Endothelial cell of umbilical vein (primary cell): ENCODE data around the gene SLC37A1. TPM values are rescaled to one million over a fixed set of nuclear protein-coding genes. Genes with fewer than 3 reads are reported as not detected.

ENCODE experiments used
- BruUV-seq: library from RNA; stranded (reverse); fragments of 400-500 nt; replicated peaks from 2 replicates; lab custom pipeline; 2021; lab: Mats Ljungman, UMichigan
- CTCF ChIA-PET: fragments of 300-600, 350-600 bp; sonication (Branson Sonifier 250); formaldehyde crosslinking; loops from one replicate; lab custom pipeline; 2021; ENCODE audit warnings: antibody characterized with exemption, inconsistent platforms; lab: Charles Lee
- POLR2A ChIA-PET: fragments of 300-600, 350-600 bp; sonication (Branson Sonifier 250); formaldehyde crosslinking; loops from one replicate; lab custom pipeline; 2021; ENCODE audit warnings: antibody characterized with exemption, inconsistent platforms; lab: Charles Lee
- DNase-seq: peaks from one replicate; pipeline ENCODE4 v3.0.0-alpha.2; 2011; ENCODE audit warnings: low read depth, low spot score
- FAIRE-seq: peaks from 2 replicates; lab custom pipeline; 2011; peaks lifted over from hg19 to GRCh38; lab: Jason Lieb, UNC
- H2AFZ ChIP-seq: 2 replicates; pipeline ENCODE4 v1.6.0; 2012; ENCODE audit warnings: low read depth, low read length, control low read depth, inconsistent platforms
- H3K27ac ChIP-seq: 2 replicates; pipeline ENCODE4 v1.5.1; 2011; ENCODE audit warnings: low read depth, mild to moderate bottlenecking, control low read depth, low read length, moderate library complexity; ENCODE audit not compliant: insufficient read depth
- H3K27me3 ChIP-seq, 2 experiments: 2 replicates each; pipeline versions ENCODE4 v1.6.0 to v1.6.1; 2011; ENCODE audit warnings: low read length in 2 of 2, mixed read lengths in 1 of 2; ENCODE audit not compliant: control insufficient read depth in 2 of 2, insufficient read depth in 2 of 2
- H3K36me3 ChIP-seq, 2 experiments: 2 replicates in 1 of 2; 3 replicates in 1 of 2; pipeline ENCODE4 v1.5.1; 2011; ENCODE audit warnings: low read length in 2 of 2, mild to moderate bottlenecking in 1 of 2, moderate library complexity in 1 of 2; ENCODE audit not compliant: control insufficient read depth in 2 of 2, insufficient read depth in 2 of 2; ENCODE audit errors: extremely low read depth in 1 of 2
- H3K4me1 ChIP-seq: 3 replicates; pipeline ENCODE4 v1.5.1; 2011; ENCODE audit warnings: mild to moderate bottlenecking, low read length; ENCODE audit not compliant: control insufficient read depth, insufficient read depth; ENCODE audit errors: extremely low read depth
- H3K4me2 ChIP-seq: 2 replicates; pipeline ENCODE4 v1.6.1; 2011; ENCODE audit warnings: low read length, control low read depth, mixed read lengths; ENCODE audit not compliant: insufficient read depth
- H3K4me3 ChIP-seq, 3 experiments: fragments of 200-600 bp in 1 of 3; sonication (generic), shearing (Covaris generic) in 1 of 3; replicated peaks in 1 of 3; 2 replicates each; pipeline ENCODE4 v1.5.1; 2011 to 2016; ENCODE audit warnings: control low read depth in 3 of 3, low read length in 3 of 3, mild to moderate bottlenecking in 2 of 3, inconsistent platforms in 1 of 3, low read depth in 1 of 3, moderate library complexity in 1 of 3; ENCODE audit not compliant: insufficient read depth in 1 of 3
- H3K79me2 ChIP-seq: 2 replicates; pipeline ENCODE4 v1.6.0; 2012; ENCODE audit warnings: low read length, inconsistent platforms; ENCODE audit not compliant: control insufficient read depth, insufficient read depth
- H3K9ac ChIP-seq: replicated peaks from 2 replicates; pipeline ENCODE3; 2011; ENCODE audit warnings: low read length, control low read depth; ENCODE audit not compliant: insufficient read depth; ENCODE audit errors: extremely low read depth
- H3K9me1 ChIP-seq: replicated peaks from 3 replicates; pipeline ENCODE4 v1.6.0; 2011; ENCODE audit warnings: mild to moderate bottlenecking, low read length; ENCODE audit not compliant: control insufficient read depth, insufficient read depth; ENCODE audit errors: extremely low read depth
- H3K9me3 ChIP-seq: replicated peaks from 2 replicates; pipeline ENCODE4 v1.5.1; 2012; ENCODE audit warnings: low read length, inconsistent platforms; ENCODE audit not compliant: control insufficient read depth, insufficient read depth
- H4K20me1 ChIP-seq: replicated peaks from 2 replicates; pipeline ENCODE3; 2011; ENCODE audit warnings: mild to moderate bottlenecking, low read length; ENCODE audit not compliant: control insufficient read depth, insufficient read depth; ENCODE audit errors: extremely low read depth
- EZH2 ChIP-seq: IDR thresholded peaks from 2 replicates; pipeline ENCODE4 v1.6.1; 2012; ENCODE audit warnings: borderline replicate concordance, low read depth, mild to moderate bottlenecking, moderate library complexity, low read length, inconsistent platforms; ENCODE audit not compliant: severe bottlenecking
- FOS ChIP-seq: IDR thresholded peaks from 2 replicates; pipeline ENCODE4 v1.6.1; 2011; ENCODE audit warnings: mild to moderate bottlenecking, low read length, moderate library complexity, borderline replicate concordance; ENCODE audit not compliant: insufficient read depth
- GATA2 ChIP-seq: IDR thresholded peaks from 2 replicates; pipeline ENCODE4 v1.7.0; 2011; ENCODE audit warnings: low read depth, mild to moderate bottlenecking, moderate library complexity, mixed read lengths, low read length; ENCODE audit not compliant: insufficient read length, insufficient read depth
- JUN ChIP-seq: IDR thresholded peaks from 2 replicates; pipeline ENCODE4 v1.6.1; 2011; ENCODE audit warnings: borderline replicate concordance, low read depth; ENCODE audit not compliant: insufficient read length, insufficient read depth
- MYC ChIP-seq: IDR thresholded peaks from one replicate; pipeline ENCODE4 v1.6.1; 2011; ENCODE audit warnings: mild to moderate bottlenecking, low read depth, low read length
- POLR2A ChIP-seq: IDR thresholded peaks from 2 replicates; pipeline ENCODE4 v1.6.1; 2012; ENCODE audit warnings: low read depth, mild to moderate bottlenecking, control low read depth, low read length
- POLR2AphosphoS5 ChIP-seq: IDR thresholded peaks from 2 replicates; pipeline ENCODE4 v1.6.1; 2012; ENCODE audit warnings: low read depth, mild to moderate bottlenecking, control low read depth, low read length, moderate library complexity; ENCODE audit not compliant: insufficient read depth
- dilution Hi-C: fragments of 300-500 bp; cut with MboI; formaldehyde crosslinking; loops from one replicate; pipeline ENCODE4 v1.15.0; 2019; ENCODE audit warnings: low sequenced_read_pairs; ENCODE audit not compliant: extremely low pct_ligation_motif_present
- intact Hi-C: fragments of 100-400 bp; cut with micrococcal nuclease; formaldehyde crosslinking; loops from one replicate; pipeline ENCODE4 v1.10.0; 2022
- polyA plus RNA-seq, 4 experiments: library from polyadenylated mRNA; depleted of rRNA in 3 of 4; stranded (reverse) in 3 of 4; unstranded in 1 of 4; fragments of >200 nt; gene quantifications; 2 replicates each; pipeline versions ENCODE4 v1.2.1 to v1.2.3, GENCODE V29; 2011 to 2012; ENCODE audit warnings: missing spikeins in 1 of 4
- total RNA-seq: library from RNA; stranded (reverse); gene quantifications from 2 replicates; pipeline ENCODE4 v1.2.3, GENCODE V29; 2021
- TF ChIP-seq, protein P1 (sequence below): IDR thresholded peaks from 2 replicates; pipeline ENCODE4 v1.6.1; 2011; ENCODE audit not compliant: insufficient read depth, insufficient read length
- TF ChIP-seq, protein P2 (sequence below), 2 donors: IDR thresholded peaks; 1 replicate in 1 of 2; 2 replicates in 1 of 2; pipeline ENCODE4 v1.5.1; 2011; ENCODE audit warnings: low read length in 2 of 2, mild to moderate bottlenecking in 2 of 2, moderate library complexity in 2 of 2, control low read depth in 1 of 2, inconsistent platforms in 1 of 2, low read depth in 1 of 2; ENCODE audit not compliant: insufficient read depth in 1 of 2; ENCODE audit errors: extremely low read depth in 1 of 2

SLC37A1 gene
- total and polyA plus RNA-seq, 2 donors (not counting 3 experiments of a cell fraction or from before 2014, with no cell fraction given): 4.7 to 7.6 TPM

DNA sequence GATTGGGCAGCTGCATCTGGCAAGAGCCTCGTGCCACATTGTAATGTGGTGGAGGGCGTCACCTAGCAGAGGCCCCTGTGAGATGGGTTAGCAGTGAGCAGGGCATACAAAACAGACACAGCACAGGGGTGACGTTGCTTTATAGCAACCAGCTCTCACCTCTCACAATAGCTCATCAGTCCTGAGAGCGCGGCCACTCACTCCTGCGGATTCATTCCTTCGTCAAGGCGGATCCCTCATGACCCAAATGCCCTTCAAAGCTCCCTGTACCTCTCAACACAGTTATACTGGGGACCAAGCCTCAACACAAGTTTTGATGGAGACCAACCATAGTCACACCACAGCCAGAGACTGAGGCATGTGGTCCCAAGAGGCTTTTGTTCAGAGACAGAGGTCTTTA, 22.9 kb downstream of the SLC37A1 start:
- intact Hi-C loops: no loop called here
- CTCF ChIA-PET: interaction anchor here (0.6 to 1.7 kb wide), 2 partner anchors 9 to 376 kb away, joined by 3 to 5 read pairs; no protein-coding TSS in a partner anchor

More for the DNA sequence above, 22.9 kb downstream of the SLC37A1 start:
- no peaks in the 10 kb centered on the region for H3K9me1 ChIP-seq
- no TSS peak for BruUV-seq
- TF ChIP-seq, protein P1, sequence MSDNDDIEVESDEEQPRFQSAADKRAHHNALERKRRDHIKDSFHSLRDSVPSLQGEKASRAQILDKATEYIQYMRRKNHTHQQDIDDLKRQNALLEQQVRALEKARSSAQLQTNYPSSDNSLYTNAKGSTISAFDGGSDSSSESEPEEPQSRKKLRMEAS: no peak
- TF ChIP-seq EZH2 (no peak), MYC (no peak), FOS (no peak), JUN (no peak), POLR2A (no peak), GATA2 (no peak), POLR2AphosphoS5 (no peak)
- TF ChIP-seq, protein P2, sequence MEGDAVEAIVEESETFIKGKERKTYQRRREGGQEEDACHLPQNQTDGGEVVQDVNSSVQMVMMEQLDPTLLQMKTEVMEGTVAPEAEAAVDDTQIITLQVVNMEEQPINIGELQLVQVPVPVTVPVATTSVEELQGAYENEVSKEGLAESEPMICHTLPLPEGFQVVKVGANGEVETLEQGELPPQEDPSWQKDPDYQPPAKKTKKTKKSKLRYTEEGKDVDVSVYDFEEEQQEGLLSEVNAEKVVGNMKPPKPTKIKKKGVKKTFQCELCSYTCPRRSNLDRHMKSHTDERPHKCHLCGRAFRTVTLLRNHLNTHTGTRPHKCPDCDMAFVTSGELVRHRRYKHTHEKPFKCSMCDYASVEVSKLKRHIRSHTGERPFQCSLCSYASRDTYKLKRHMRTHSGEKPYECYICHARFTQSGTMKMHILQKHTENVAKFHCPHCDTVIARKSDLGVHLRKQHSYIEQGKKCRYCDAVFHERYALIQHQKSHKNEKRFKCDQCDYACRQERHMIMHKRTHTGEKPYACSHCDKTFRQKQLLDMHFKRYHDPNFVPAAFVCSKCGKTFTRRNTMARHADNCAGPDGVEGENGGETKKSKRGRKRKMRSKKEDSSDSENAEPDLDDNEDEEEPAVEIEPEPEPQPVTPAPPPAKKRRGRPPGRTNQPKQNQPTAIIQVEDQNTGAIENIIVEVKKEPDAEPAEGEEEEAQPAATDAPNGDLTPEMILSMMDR (IDR thresholded peaks at IDR 0.05; ENCODE audit: extremely low read depth in 1 of 2, insufficient read depth in 1 of 2, low read depth in 1 of 2, low read length in 2 of 2): no peak
- no peaks in the 10 kb centered on the region for H3K36me3 ChIP-seq
- no peak overlapping the region for H3K4me3 ChIP-seq
- H3K79me2 ChIP-seq: no peaks in the 10 kb centered on the region
- H3K9me3 ChIP-seq: no peaks in the 10 kb centered on the region
- no peak overlapping the region for H3K9ac ChIP-seq
- dilution Hi-C loops: no loop called here
- no peak overlapping the region for H2AFZ ChIP-seq
- no peaks in the 10 kb centered on the region for H4K20me1 ChIP-seq
- H3K27me3 ChIP-seq: no peaks in the 10 kb centered on the region
- POLR2A ChIA-PET: no interaction called here
- DNase-seq: no peak
- peaks cover 4% of the 10 kb centered on the region for H3K4me1 ChIP-seq
- no peak overlapping the region for H3K4me2 ChIP-seq
- no peak overlapping the region for H3K27ac ChIP-seq
- no peak for FAIRE-seq
